H1 (cell line): ENCODE data around the gene ZNF140.

ENCODE experiments used
- CEBPB ChIP-seq: IDR thresholded peaks from 2 replicates; pipeline ENCODE4 v1.6.1; 2012; ENCODE audit warnings: low read depth, low read length
- CTCF ChIP-seq, 3 experiments: IDR thresholded peaks; 1 replicate in 2 of 3; 2 replicates in 1 of 3; pipeline versions ENCODE4 v1.5.1 to v1.6.1; 2011; ENCODE audit warnings: low read length in 3 of 3, mild to moderate bottlenecking in 3 of 3, inconsistent platforms in 2 of 3, low read depth in 1 of 3, moderate library complexity in 1 of 3; ENCODE audit not compliant: insufficient read depth in 1 of 3; ENCODE audit errors: control extremely low read depth in 1 of 3
- HDAC2 ChIP-seq, 2 experiments: fragments of 300-600 bp in 1 of 2; sonication (generic) in 1 of 2; IDR thresholded peaks; 2 replicates each; pipeline ENCODE4 v1.6.1; 2011 to 2012; ENCODE audit warnings: low read depth in 2 of 2, low read length in 2 of 2, mild to moderate bottlenecking in 2 of 2, moderate library complexity in 2 of 2, borderline replicate concordance in 1 of 2, inconsistent platforms in 1 of 2
- MAX ChIP-seq: IDR thresholded peaks from 2 replicates; pipeline ENCODE4 v1.6.1; 2012; ENCODE audit warnings: inconsistent platforms
- NRF1 ChIP-seq: IDR thresholded peaks from 2 replicates; pipeline ENCODE4 v1.6.1; 2011; ENCODE audit warnings: mild to moderate bottlenecking, low read depth, low read length, improper control_type of control experiment
- SIRT6 ChIP-seq: IDR thresholded peaks from one replicate; pipeline ENCODE4 v1.7.1; 2012; ENCODE audit warnings: low read length, inconsistent platforms
- SUZ12 ChIP-seq: fragments of 200-600 bp; sonication (generic); IDR thresholded peaks from 2 replicates; pipeline ENCODE4 v1.6.1; 2012; ENCODE audit warnings: mild to moderate bottlenecking, inconsistent platforms, low read length, moderate library complexity, mixed read lengths
- TAF1 ChIP-seq: IDR thresholded peaks from 2 replicates; pipeline ENCODE4 v1.6.1; 2011; ENCODE audit warnings: mild to moderate bottlenecking, low read depth, low read length
- TEAD4 ChIP-seq: IDR thresholded peaks from 2 replicates; pipeline ENCODE4 v1.6.1; 2012; ENCODE audit warnings: low read depth, low read length, inconsistent platforms, mixed read lengths

- TF ChIP-seq SUZ12 (no peak), NRF1 (no peak), HDAC2 (IDR thresholded peaks at IDR 0.05; ENCODE audit: borderline replicate concordance in 1 of 2, low read depth in 2 of 2, low read length in 2 of 2) (no peak), MAX (no peak), TEAD4 (no peak), TAF1 (no peak; the same call in 1 of the 2 replicates), CEBPB (no peak), SIRT6 (no peak), CTCF (IDR thresholded peaks at IDR 0.05; ENCODE audit: control extremely low read depth in 1 of 3, insufficient read depth in 1 of 3, low read depth in 1 of 3, low read length in 3 of 3) (no peak)
Measured at GRCh38 chr12:133081159-133081780, 547 bp downstream of the ZNF140 start.
